Adrenal gland (tissue), 5 donors: ENCODE measurements around the gene FAM219A.

Experiments
- POLR2A ChIP-seq, 2 donors: fragments of 450-650 bp; IDR thresholded peaks; one replicate each; pipeline ENCODE4 v1.6.1; 2017; ENCODE audit warnings: antibody characterized with exemption in 2 of 2, mild to moderate bottlenecking in 2 of 2, moderate library complexity in 1 of 2
- TF ChIP-seq, protein P1 (sequence below), 6 experiments: fragments of 450-650 bp in 4 of 6; fragments of 200-600 bp in 2 of 6; sonication (generic) in 1 of 6; IDR thresholded peaks; 1 replicate in 5 of 6; 2 replicates in 1 of 6; pipeline versions ENCODE4 v1.5.1 to v1.8.0; 2016 to 2021; ENCODE audit warnings: antibody characterized with exemption in 6 of 6, mild to moderate bottlenecking in 2 of 6, moderate library complexity in 1 of 6
- donor health status: DM: no; HTN: no; CAD: no.

- TF ChIP-seq, protein P1, sequence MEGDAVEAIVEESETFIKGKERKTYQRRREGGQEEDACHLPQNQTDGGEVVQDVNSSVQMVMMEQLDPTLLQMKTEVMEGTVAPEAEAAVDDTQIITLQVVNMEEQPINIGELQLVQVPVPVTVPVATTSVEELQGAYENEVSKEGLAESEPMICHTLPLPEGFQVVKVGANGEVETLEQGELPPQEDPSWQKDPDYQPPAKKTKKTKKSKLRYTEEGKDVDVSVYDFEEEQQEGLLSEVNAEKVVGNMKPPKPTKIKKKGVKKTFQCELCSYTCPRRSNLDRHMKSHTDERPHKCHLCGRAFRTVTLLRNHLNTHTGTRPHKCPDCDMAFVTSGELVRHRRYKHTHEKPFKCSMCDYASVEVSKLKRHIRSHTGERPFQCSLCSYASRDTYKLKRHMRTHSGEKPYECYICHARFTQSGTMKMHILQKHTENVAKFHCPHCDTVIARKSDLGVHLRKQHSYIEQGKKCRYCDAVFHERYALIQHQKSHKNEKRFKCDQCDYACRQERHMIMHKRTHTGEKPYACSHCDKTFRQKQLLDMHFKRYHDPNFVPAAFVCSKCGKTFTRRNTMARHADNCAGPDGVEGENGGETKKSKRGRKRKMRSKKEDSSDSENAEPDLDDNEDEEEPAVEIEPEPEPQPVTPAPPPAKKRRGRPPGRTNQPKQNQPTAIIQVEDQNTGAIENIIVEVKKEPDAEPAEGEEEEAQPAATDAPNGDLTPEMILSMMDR (IDR thresholded peaks at IDR 0.05) = no peak
- TF ChIP-seq POLR2A (IDR thresholded peaks at IDR 0.05) = no peak
Observed at GRCh38 chr9:34383904-34384303, 74.5 kb downstream of the FAM219A start.
